Stimulated activated naive CD4-positive, alpha-beta T cell treated with Interleukin-2 at 50 U/mL for 16 hours (primary cell): ENCODE data around the gene NDRG2.
A peak's percentile ranks its signal among the peaks of the same experiment; 100 is the strongest.
"Not testable (repeated sequence)": the region's sequence is repeated elsewhere in the genome, so short reads cannot be mapped to it uniquely, and the experiment has no call there.

Source experiments
- DNase-seq: peaks from one replicate; lab custom pipeline; 2025; lab: John Stamatoyannopoulos, UW

NDRG2 gene

DNA sequence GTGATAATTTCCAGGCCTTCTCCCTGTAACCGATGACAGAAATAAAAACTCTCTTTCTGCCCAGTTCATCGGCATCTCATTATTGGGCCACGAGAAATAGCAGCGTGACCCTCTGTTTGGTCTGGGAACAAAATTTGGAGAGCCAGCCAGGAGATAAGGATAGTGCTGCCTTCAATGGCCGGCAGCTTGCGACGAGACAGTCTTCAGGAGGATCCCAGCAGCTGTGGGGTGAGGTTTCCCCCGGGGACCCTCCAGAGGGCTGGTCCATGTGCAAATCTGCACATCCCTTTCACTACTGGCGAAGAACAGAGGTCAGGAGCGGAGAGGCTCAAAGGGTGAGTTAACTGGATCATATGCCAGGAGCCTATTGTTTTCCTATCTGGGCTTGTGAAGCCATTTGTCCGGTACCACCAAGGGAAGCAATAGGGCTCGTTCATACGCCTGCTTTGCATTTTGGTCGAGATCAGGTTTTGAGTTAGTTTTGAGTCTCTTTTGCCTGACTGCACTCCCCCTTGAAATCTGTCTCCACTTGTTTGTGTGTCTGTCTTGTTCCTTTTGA, 21.0 kb downstream of the NDRG2 start:
- DNase-seq = no peak

DNA sequence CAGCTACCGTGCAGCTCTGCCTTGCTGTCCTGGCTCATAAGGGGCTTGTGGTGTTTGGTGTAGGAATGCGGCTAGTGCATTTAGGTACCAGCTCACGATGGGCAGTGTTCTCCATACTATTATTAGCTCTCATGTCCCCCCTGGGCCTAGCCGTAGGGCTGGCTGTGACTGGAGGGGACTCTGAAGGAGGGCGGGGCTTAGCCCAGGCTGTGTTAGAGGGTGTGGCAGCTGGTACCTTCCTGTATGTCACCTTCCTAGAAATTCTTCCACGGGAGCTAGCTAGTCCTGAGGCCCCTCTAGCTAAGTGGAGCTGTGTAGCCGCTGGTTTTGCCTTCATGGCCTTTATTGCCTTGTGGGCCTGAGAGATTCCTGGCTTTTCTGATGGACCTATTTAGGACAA, 23.6 kb downstream of the NDRG2 start:
- DNase-seq = no peak

DNA sequence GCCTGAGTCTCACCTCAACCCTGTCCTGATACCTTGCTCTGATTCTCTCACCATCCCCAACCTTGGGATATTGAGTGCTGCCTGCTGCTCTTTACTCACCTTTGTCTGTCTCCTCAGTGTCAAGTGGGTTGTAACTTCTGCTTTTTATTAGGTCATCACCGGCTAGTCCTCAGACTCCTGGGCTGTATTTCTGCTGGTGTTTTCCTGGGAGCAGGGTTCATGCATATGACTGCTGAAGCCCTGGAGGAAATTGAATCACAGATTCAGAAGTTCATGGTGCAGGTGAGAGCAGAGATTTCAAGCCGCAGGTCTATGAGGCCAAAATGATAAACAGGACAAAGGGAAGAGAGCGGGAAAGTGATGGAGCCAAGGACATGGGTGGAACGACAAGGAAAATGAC, 25.3 kb downstream of the NDRG2 start:
- no peak for DNase-seq

DNA sequence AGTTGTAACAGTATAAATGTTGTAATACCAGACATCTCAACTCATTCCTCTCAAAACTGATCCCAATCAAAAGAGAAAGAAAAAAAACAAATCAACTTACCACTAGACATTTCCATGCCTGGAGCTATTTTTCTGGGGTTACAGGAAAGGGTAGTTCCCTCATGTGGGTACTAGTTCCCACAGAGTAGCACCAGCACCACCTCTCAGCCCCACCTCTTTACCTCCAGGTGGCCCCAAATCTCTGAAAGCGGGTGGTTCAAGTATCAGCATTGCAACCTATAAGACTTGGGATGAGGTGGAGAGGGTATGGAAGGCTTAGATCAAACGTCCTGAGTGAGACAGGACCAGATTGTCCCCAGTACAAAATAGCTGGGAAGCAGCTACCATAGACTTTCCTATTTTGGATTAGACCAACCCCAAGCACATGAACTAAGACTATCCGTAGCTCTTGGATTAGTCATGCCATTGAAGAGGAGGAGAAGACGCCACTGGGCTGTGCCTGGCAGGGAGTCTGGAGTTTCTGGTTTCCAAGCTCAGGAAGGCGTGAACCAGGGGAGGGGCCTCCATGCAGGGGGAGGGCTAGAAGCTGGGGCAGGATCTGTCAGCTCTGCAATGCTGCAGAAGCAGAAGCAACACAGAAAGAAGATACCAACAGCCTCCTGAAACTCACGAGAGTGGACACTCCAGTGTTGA, 26.0 kb downstream of the NDRG2 start, which contains the start of gene SLC39A2:
Gene SLC39A2, plus strand, starts transcription at position 620 of the 693 bp plus-strand sequence. CDS start 154 bp downstream, outside the sequence.
- DNase-seq = no peak

DNA sequence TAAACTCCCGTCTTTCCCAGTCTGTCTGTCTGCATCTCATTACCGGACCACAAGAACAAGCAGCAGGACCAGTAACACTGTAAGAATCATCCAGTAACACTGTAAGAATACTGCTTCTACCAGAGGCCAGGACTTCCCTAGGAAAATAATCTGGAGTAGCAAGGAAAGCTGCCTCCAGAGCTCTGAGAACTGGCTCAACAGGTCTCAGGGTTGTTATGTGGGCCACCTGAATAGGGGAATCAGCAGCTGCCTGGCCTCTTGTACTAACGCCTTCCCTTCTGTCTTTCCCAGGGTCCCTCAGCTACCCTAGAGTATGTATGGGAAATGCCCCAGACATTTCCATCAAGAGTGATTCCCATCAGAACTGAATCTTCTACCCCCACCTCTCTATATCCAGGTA, 26.7 kb downstream of the NDRG2 start:
- no peak for DNase-seq

DNA sequence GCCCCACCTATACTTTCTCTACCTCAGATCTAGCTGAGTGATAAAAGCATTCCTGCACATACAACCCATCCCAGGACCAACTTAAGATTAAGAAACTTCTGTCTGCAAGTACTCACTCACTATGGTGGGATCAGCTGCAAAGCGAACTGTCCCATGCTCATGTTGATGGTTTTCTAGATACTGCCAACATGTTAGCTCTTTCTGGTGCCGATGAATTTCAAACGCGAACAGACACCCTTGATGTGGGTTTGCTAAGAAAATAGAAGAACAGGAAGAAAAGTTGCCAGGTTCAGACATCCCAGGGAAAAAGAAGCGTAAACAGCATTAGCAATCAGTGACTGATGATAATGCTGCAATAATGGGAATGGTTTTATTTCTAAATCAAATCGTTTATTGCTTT, 27.3 kb downstream of the NDRG2 start:
- DNase-seq = no peak

DNA sequence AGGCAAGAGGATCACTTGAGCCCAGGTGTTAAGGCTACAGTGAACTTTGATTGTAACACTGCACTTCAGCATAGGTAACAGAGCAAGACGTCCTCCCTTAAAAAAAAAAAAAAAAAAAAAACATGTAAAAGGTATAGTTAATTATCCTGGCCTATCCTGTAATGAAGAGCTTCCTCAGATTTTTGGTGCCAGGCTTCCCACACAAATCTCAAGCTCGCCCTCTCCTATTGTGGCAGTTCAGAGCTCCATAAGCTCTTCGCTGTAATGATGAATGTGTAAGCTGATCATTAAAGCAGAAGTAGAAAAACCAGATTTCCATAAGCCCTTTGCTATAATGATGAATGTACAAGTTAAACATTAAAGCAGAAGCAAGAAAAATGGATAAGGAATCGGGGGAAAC, 27.7 kb downstream of the NDRG2 start:
- no peak for DNase-seq

DNA sequence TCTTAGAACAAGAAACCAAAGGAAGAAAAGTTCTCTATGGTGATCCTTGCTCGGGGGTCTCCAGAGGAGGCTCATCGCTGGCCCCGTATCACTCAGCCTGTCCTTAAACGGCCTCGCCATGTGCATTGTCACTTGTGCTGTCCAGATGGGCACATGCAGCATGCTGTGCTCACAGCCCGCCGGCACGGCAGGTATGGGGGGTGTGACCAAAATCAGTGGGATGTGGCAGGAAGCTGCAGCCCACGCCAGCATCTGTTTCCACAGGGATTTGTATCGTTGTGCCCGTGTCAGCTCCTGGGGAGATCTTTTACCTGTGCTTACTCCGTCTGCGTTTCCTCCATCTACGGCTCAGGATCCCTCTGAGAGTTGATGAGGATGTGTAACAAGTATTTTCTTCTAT, 28.3 kb downstream of the NDRG2 start:
- DNase-seq = no peak

DNA sequence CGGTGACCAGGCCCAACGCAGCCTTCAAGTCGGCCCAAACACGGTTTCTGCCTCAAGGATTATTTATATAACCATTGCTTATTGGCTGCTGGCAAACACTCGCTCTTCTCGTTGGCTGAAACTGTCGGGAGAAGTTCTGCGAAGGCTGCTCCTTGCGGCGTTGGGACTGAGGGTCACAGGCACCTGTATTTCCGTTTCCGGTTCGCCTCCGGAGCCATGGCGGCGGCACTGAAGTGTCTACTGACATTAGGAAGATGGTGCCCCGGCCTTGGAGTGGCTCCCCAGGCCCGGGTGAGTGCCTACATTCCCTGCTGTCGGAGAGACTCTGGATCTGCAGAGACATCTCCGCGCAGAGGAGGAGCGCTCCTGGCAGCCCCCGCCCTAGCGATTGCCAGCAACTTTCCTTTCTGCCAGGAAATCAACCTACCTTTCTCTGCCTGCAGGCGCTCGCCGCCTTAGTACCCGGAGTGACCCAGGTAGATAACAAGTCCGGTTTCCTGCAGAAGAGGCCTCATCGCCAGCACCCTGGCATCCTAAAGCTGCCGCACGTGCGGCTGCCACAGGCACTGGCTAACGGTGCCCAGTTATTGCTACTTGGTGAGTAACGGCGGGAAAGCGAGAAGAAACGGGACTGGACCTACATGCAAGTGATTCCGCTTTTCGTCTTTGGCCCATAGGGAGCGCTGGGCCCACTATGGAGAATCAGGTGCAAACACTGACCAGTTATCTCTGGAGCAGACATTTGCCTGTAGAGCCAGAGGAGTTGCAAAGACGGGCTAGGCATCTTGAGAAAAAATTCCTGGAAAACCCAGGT, 34.9 kb downstream of the NDRG2 start, which contains the start of gene METTL17:
Gene METTL17, plus strand, starts transcription at position 194 of the 814 bp plus-strand sequence. Its CDS starts 23 bp downstream, at position 217.
- DNase-seq = peak; percentile 86

DNA sequence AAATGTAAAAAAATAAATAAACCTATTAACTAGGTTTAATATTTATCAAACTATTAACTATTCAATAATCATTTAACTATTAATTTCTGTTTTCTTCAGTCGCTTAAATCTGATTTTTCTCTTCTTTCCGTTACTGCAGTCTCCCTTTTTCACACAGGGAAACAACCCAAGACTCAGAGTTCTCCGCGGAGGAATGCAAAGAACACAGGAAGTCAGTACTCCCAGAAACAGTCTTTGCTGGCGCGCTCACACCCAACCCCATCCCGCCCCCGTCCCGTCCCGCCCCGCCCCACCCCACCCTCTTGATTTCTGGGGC, 35.4 kb downstream of the NDRG2 start:
- no peak for DNase-seq

DNA sequence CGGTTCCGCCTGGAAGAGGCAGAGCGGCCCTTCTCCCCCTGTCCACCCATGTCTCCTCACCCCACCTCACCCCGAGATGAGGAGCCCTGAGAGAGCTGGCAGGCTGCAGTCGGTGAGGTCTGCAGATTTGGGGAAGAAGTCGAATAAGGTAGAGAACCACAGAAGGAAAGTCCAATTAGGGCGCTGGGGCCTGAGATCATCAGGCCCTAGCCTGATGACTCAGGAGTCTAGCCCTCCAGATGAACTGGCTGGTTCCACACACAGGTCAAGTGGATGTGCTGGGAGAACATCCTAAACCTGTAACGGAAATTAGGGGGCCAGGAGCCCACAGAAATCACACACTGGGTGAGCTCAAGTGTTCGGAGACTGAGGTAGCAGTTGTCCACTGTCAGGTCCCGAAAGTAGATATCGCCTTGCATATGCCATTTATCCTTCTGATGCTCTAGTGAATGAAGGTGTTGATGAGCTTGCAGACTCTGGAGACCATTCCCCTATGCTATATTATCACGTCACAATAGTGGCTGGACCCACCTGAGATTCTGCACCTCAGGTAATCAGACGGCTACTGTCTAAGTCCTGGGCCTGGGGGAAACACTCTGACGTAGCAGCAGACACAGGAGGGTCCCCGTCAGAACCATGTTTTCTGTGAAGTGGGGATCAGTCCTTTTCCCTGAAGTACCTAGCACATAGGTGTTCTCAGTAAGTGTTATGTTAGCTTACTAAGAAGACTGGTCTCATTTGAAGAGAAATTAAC, 36.0 kb downstream of the NDRG2 start:
- DNase-seq = no peak

DNA sequence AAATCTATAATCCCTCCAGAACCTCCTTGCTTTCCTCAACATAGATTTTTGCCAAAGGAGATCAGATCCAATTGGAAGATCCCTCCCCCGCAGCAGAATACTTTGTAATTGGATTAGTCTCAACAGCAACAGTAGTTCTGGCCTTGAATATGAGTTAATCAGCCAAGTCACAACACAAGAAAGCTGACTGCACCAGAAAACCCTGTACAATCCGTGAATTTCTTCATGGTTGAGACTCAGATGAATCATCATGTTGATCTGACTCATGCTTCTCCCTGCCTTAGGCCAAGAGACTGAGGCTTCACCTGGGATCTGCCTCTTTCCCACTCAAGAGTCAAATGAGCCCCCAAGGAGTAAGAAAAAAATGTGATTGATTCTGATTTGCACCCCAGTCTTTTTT, 38.0 kb downstream of the NDRG2 start:
- no peak for DNase-seq

DNA sequence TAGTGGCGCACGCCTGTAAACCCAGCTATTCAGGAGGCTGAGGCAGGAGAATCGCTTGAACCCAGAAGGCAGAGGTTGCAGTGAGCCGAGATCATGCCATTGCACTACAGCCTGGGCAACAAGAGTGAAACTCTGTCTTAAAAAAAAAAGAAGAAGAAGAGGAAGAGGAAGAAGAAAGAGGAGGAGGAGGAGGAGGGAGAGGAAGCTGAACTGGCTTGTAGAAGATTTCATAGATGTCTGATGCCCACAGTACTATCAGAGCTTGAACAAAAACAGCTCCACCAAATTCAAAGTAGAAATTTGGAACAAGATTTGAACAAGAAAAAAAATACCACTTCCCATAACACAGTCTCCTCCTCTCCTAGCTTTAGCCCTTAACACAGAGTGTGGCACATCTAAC, 39.2 kb downstream of the NDRG2 start:
- not testable (repeated sequence) for DNase-seq

DNA sequence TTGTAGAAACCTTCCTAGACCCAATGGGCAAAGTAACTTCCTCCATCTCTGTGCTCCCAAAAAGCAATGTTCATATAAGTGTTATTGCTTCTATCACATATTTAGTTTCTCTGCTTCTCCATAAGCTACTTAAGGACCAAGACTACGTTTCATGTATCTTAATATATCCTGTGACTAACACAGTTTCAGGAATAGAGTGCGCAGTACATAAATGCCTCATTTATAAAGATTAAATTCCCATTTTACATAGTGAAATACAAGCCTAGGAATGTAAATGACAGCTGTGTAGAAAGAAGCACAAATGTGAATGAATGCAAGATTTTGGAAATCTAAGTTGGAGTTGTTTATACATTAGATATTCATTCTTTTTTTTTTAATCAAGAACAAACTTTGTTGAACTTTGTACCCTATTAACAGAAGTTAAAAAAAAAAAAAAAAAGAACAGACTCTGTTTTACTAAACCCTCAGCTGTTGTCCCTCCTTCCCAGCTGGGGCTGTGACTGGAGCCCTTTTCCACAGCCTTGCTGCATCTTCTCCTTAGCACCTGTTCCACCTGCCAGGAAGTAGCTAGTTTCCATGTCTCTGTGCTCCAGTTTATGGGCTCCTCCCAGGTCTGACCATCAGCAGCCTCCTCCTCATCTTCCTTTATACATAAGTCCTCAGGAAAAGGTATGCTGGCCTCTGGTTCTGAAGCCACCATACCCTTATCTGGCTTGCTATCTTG, 42.1 kb downstream of the NDRG2 start:
- no peak for DNase-seq

DNA sequence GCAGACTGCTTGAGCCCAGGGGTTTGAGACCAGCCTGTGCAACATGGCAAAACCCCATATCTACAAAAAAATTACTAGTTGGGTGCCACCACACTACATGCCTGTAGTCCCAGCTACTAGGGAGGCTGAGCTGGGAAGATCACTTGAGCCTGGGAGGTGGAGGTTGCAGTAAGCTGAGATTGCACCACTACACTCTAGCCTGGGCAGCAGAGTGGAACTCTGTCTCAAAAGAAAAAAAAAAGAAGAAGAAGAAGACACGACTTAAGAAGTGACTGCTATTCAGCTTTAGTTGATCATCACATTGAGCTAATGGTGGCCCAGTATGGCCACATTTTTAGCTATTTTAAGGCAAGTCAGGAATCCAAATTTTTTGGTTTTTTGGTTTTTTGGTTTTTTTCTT, 44.0 kb downstream of the NDRG2 start:
- no peak for DNase-seq

DNA sequence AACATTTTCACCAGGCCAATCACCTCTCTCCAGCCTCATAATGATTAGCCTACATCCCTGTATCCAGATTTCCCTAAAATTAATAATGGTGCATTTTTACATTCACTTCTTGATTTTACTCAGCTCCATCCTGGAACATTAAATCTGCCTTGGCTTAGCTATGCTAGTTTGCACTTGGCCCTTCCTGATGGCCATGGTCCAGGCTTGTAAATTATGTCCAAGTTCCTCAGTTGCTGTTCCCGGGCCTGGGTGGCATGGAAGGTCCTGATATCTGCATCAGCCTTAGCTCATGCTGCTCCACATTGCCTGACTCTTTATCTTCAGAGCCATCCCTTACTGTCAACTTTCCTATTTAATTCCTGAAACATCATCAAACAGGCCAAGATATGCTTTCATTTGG, 46.2 kb downstream of the NDRG2 start:
- DNase-seq = no peak

DNA sequence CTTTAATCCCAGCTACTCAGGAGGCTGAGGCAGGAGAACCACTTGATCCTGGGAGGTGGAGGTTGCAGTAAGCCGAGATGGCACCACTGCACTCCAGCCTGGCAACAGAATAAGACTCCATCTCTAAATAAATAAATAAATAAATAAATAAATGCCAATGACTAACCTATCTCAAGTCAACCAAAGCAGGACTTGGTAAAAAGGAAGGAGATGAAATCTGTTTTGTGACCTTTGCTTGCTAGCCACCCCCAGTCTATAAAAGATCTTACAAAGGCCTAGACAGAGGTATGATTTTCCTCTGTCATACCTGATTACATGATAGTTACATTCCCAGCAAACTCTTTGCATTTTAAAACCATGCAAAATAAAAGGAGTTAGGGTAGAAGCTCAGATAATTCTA, 48.6 kb downstream of the NDRG2 start:
- DNase-seq = no peak

DNA sequence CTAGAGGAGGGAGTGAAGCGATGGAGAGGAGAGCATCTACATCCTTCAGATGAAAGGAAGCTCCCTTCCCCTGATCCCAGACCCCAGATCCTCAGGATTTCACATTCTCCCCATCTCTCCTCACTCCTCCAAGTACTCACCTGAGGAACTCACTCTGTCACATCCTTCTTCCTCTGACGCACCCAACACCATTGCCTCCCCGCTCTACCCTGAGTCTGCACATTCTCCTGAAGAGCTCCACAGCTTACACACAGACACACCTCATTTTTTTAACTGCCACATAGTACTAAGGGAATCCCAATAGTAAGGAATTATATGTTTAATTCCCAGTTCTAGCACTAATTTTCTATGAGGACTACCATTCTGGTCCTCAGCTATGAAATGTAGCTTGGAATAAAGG, 51.4 kb downstream of the NDRG2 start:
- no peak for DNase-seq

DNA sequence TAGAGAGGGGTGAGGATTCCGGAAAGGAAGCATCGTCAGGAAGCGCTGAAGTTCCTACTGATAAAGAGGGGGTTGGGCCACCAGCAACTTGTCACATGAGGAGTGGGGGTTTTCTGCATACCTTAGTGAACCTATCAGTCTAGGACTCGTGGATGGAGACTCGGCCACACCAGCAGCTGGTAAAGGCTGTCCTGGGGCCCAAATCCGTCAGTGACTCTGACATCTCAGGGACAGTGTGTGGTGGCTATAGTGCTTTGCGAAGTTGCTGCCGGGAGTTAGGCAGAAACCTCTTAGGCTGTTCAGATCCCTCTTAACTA, 53.2 kb downstream of the NDRG2 start:
- no peak for DNase-seq

DNA sequence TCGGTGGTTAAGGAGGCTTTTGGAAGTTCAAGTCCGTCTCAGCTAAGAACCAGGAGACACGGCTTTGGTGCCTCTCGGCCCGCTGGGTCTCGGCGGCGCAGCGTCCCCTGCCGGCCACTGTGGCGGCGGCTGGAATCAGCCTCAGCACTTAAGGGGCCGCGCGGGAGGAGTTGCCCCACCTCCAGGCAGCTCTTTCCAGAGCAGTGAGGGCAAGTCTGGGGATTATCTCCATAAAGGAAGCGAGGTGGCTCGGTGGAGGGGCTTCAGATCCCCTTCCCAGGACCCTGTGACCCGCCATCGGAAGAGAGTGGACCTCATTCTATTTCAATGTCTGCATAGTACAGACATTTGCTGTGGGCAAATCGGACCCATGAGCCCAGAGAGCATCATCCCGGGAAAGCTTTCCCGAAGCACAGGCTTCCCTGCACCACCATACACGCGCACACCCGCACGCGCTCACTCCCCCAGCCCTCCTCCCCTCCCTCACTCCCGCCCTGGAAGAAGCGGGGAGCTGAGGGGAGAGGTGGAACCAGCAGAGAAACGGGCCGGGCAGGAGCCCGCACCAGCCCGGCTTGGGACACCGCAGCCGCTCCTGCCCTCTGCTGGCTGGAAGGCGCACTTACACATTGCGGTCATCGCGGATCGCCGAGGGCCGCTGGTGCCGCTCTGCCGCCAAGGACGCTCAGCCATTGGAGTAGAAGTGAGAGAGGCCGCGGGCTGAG, 53.7 kb downstream of the NDRG2 start:
- peak; percentile 75 for DNase-seq

DNA sequence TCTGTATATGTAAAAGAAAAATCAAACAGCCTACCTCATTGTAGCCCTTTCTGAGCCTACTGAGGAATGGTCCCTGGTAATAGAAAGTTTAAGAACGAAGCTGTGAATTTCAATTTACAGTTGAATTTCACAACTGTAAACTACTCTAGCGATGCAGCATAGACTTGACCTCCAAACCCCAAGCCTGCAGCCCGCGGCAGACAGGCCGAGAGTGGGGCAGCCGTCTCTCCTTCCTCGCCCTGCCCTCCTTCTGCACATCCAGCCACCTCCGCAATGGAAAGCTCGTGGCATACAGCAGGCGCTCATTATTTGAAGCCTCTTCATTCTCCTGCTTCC, 54.2 kb downstream of the NDRG2 start:
- DNase-seq = no peak

DNA sequence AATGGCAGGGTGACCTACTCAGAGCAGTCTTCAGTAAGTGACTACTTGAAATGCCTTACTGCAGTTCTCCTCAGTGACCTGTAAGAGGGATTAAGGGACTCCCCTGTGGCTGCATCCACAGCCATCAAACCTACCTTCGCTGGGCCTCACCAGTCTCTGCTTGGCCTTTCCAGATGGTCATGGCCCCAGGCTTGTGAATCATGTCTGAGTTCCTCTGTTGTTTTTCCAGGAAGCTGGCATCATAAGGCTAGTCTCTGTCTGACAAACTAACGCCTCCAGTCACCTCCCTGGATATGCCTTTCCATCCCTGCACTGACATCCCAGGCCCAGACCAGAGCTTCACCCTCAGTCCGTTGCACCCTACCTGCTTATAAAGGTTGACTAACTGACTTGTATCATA, 55.5 kb downstream of the NDRG2 start:
- no peak for DNase-seq
